SK-N-SH (cell line): Measurements from ENCODE around the gene FNDC10. TPM values are rescaled to one million over a fixed set of nuclear protein-coding genes. Genes with fewer than 3 reads are reported as not detected.

Experiments used
- CTCF ChIA-PET: fragments of 300-600, 350-600 bp; formaldehyde crosslinking; extraction: SDS; loops from one replicate; lab custom pipeline; 2021; lab: Yijun Ruan, JAX
- POLR2A ChIA-PET: fragments of 350-600 bp; sonication (Branson Sonifier 250); formaldehyde crosslinking; extraction: SDS; loops from one replicate; lab custom pipeline; 2020; ENCODE audit warnings: antibody characterized with exemption, inconsistent platforms; lab: Yijun Ruan, JAX
- DNase-seq: peaks from one replicate; pipeline ENCODE4 v3.0.0; 2012
- H2AFZ ChIP-seq: fragments of 200-600 bp; sonication (generic); 2 replicates; pipeline ENCODE4 v1.8.1; 2016; ENCODE audit warnings: antibody characterized with exemption, mild to moderate bottlenecking, low read depth
- H3F3A ChIP-seq: fragments of 200-600 bp; sonication (generic); replicated peaks from 2 replicates; pipeline ENCODE3; 2016; ENCODE audit warnings: antibody characterized with exemption, mild to moderate bottlenecking; ENCODE audit not compliant: insufficient read depth
- H3K27ac ChIP-seq, 2 experiments: fragments of 200-500 bp in 1 of 2; fragments of 200-600 bp in 1 of 2; sonication (Bioruptor generic) in 1 of 2; sonication (generic), shearing (Covaris generic) in 1 of 2; 2 replicates each; pipeline versions ENCODE4 v1.5.1 to v1.6.1; 2014 to 2016; ENCODE audit warnings: low read depth in 2 of 2, inconsistent platforms in 1 of 2, low read length in 1 of 2, mild to moderate bottlenecking in 1 of 2, mixed read lengths in 1 of 2
- H3K27me3 ChIP-seq: fragments of 200-600 bp; sonication (generic), shearing (Covaris generic); 2 replicates; pipeline ENCODE4 v1.6.1; 2016; ENCODE audit warnings: mixed run types; ENCODE audit not compliant: insufficient read depth
- H3K36me3 ChIP-seq, 2 experiments: fragments of 200-500 bp in 1 of 2; fragments of 200-600 bp in 1 of 2; sonication (Bioruptor generic) in 1 of 2; sonication (generic) in 1 of 2; replicated peaks in 1 of 2; 2 replicates each; pipeline versions ENCODE3 to v1.5.1; 2014 to 2016; ENCODE audit warnings: low read length in 1 of 2, mild to moderate bottlenecking in 1 of 2; ENCODE audit not compliant: insufficient read depth in 2 of 2, control insufficient read depth in 1 of 2
- H3K4me1 ChIP-seq, 2 experiments: fragments of 200-500 bp in 1 of 2; fragments of 200-600 bp in 1 of 2; sonication (Bioruptor generic) in 1 of 2; sonication (generic), shearing (Covaris generic) in 1 of 2; 2 replicates each; pipeline versions ENCODE4 v1.5.1 to v1.6.1; 2014 to 2016; ENCODE audit warnings: low read depth in 1 of 2, low read length in 1 of 2, mixed run types in 1 of 2; ENCODE audit not compliant: insufficient read depth in 2 of 2, control insufficient read depth in 1 of 2
- H3K4me2 ChIP-seq: fragments of 200-600 bp; sonication (generic), shearing (Covaris generic); 2 replicates; pipeline ENCODE4 v1.6.1; 2017; ENCODE audit warnings: mixed run types
- H3K4me3 ChIP-seq, 2 experiments: fragments of 200-500 bp in 1 of 2; fragments of 200-600 bp in 1 of 2; sonication (Bioruptor generic) in 1 of 2; sonication (generic), shearing (Covaris generic) in 1 of 2; 2 replicates each; pipeline versions ENCODE4 v1.5.1 to v1.8.1; 2014 to 2016; ENCODE audit warnings: low read depth in 2 of 2, inconsistent platforms in 1 of 2, low read length in 1 of 2, mild to moderate bottlenecking in 1 of 2, mixed read lengths in 1 of 2, moderate library complexity in 1 of 2
- H3K79me2 ChIP-seq: fragments of 200-600 bp; sonication (generic); 2 replicates; pipeline ENCODE4 v1.8.1; 2017; ENCODE audit warnings: mild to moderate bottlenecking; ENCODE audit not compliant: insufficient read depth
- H3K9ac ChIP-seq: fragments of 200-600 bp; sonication (generic); 2 replicates; pipeline ENCODE4 v1.6.1; 2017; ENCODE audit warnings: mixed run types
- H3K9me2 ChIP-seq: fragments of 200-600 bp; sonication (generic); 2 replicates; pipeline ENCODE4 v1.6.1; 2017; ENCODE audit warnings: mixed run types
- H3K9me3 ChIP-seq: fragments of 200-600 bp; sonication (generic); 2 replicates; pipeline ENCODE4 v1.6.1; 2017; ENCODE audit warnings: mixed run types, mild to moderate bottlenecking, moderate library complexity
- H4K20me1 ChIP-seq: fragments of 200-600 bp; sonication (generic); 2 replicates; pipeline ENCODE4 v1.6.1; 2017; ENCODE audit warnings: mild to moderate bottlenecking, mixed run types; ENCODE audit not compliant: insufficient read depth
- EP300 ChIP-seq, 2 experiments: IDR thresholded peaks; 2 replicates each; pipeline versions ENCODE4 v1.4.0 to v1.6.1; 2012; ENCODE audit warnings: borderline replicate concordance in 1 of 2, low read depth in 1 of 2, low read length in 1 of 2
- EZH2phosphoT487 ChIP-seq: fragments of 200-600 bp; sonication (generic); IDR thresholded peaks from 2 replicates; pipeline ENCODE4 v1.6.1; 2017; ENCODE audit warnings: low read depth, mixed run types, mild to moderate bottlenecking, antibody characterized with exemption, moderate library complexity, borderline replicate concordance
- FOSL2 ChIP-seq: IDR thresholded peaks from 2 replicates; pipeline ENCODE4 v1.4.0; 2012; ENCODE audit warnings: low read depth, mild to moderate bottlenecking, moderate library complexity, borderline replicate concordance
- GABPA ChIP-seq: IDR thresholded peaks from 2 replicates; pipeline ENCODE4 v1.4.0; 2012; ENCODE audit warnings: low read depth, mild to moderate bottlenecking
- GATA2 ChIP-seq: sonication (generic); formaldehyde crosslinking; IDR thresholded peaks from 2 replicates; pipeline ENCODE4 v1.5.0; 2020; ENCODE audit warnings: mild to moderate bottlenecking, missing genetic modification reagents
- IRF3 ChIP-seq: fragments of 150-350 bp; IDR thresholded peaks from 2 replicates; pipeline ENCODE4 v1.6.1; 2016; ENCODE audit warnings: mild to moderate bottlenecking, low read depth, low read length
- MAX ChIP-seq: IDR thresholded peaks from 2 replicates; pipeline ENCODE4 v1.4.0; 2012; ENCODE audit warnings: low read depth
- MXI1 ChIP-seq: IDR thresholded peaks from 2 replicates; pipeline ENCODE4 v1.6.1; 2012; ENCODE audit warnings: mild to moderate bottlenecking, low read depth, low read length, improper control_type of control experiment
- NFIC ChIP-seq: IDR thresholded peaks from 2 replicates; pipeline ENCODE4 v1.4.0; 2012; ENCODE audit warnings: borderline replicate concordance
- PBX3 ChIP-seq: IDR thresholded peaks from 2 replicates; pipeline ENCODE4; 2012
- POLR2AphosphoS5 ChIP-seq: IDR thresholded peaks from 2 replicates; pipeline ENCODE4 v1.6.1; 2012; ENCODE audit warnings: low read depth, low read length
- RAD21 ChIP-seq: IDR thresholded peaks from 2 replicates; pipeline ENCODE4 v1.6.1; 2012; ENCODE audit warnings: mild to moderate bottlenecking, low read length
- REST ChIP-seq: IDR thresholded peaks from 2 replicates; pipeline ENCODE4 v1.6.1; 2012; ENCODE audit warnings: mild to moderate bottlenecking, low read depth, low read length, moderate library complexity
- RXRA ChIP-seq: IDR thresholded peaks from 2 replicates; pipeline ENCODE4 v1.4.0; 2012; ENCODE audit warnings: low read depth, mild to moderate bottlenecking, borderline replicate concordance
- SMC3 ChIP-seq: IDR thresholded peaks from 2 replicates; pipeline ENCODE4 v1.6.1; 2012; ENCODE audit warnings: low read depth, low read length, improper control_type of control experiment
- TEAD4 ChIP-seq: IDR thresholded peaks from 2 replicates; pipeline ENCODE4 v1.4.0; 2012; ENCODE audit warnings: mild to moderate bottlenecking, borderline replicate concordance; ENCODE audit not compliant: insufficient read depth
- USF2 ChIP-seq: fragments of 150-350 bp; IDR thresholded peaks from 2 replicates; pipeline ENCODE4 v1.6.1; 2017; ENCODE audit warnings: antibody characterized with exemption, low read length, low read depth, borderline replicate concordance
- YY1 ChIP-seq: IDR thresholded peaks from 2 replicates; pipeline ENCODE4 v1.4.0; 2012; ENCODE audit warnings: low read depth, mild to moderate bottlenecking
- WGBS: methylation state at CpG from one replicate; pipeline ENCODE4 v1.1.6; 2017; ENCODE audit warnings: low lambda C conversion rate; 5-methylcytosine and 5-hydroxymethylcytosine counted together
- polyA plus RNA-seq, 3 experiments: library from polyadenylated mRNA; depleted of rRNA; stranded (reverse); fragments of >200 nt; gene quantifications; 2 replicates each; pipeline ENCODE4 v1.2.3, GENCODE V29; 2012

FNDC10 gene
- polyA plus RNA-seq, 1 of the 3 experiments (the other 2 are of a cell fraction): 6.7 TPM

- Histone ChIP-seq H3F3A (no peaks in the 10 kb centered on the region), H4K20me1 (no peaks in the 10 kb centered on the region; the same call in 1 of the 2 replicates), H3K79me2 (no peaks in the 10 kb centered on the region), H3K9ac (no peak overlapping the region), H3K4me2 (no peak overlapping the region), H3K9me3 (no peaks in the 10 kb centered on the region), H3K27ac (no peak overlapping the region), H3K9me2 (no peaks in the 10 kb centered on the region), H3K4me3 (no peak overlapping the region), H2AFZ (no peak overlapping the region), H3K4me1 (peaks cover 0 to 14% of the 10 kb centered on the region in 2 experiments; a peak in 1 of 4 replicates), H3K27me3 (no peaks in the 10 kb centered on the region), H3K36me3 (no peaks in the 10 kb centered on the region)
- WGBS: 53% methylated on average over 9 of the region's 10 CpGs
- POLR2A ChIA-PET: no interaction called here
- DNase-seq: peak; percentile 64
- no peak for TF ChIP-seq NFIC
- no peak for TF ChIP-seq FOSL2
- no peak for TF ChIP-seq PBX3
- no peak for TF ChIP-seq GABPA
- TF ChIP-seq USF2: no peak
- no peak for TF ChIP-seq EZH2phosphoT487
- no peak for TF ChIP-seq REST
- TF ChIP-seq MXI1: no peak
- no peak for TF ChIP-seq MAX
- no peak for TF ChIP-seq SMC3
- TF ChIP-seq EP300 (IDR thresholded peaks at IDR 0.05; ENCODE audit: borderline replicate concordance in 1 of 2, low read depth in 1 of 2, low read length in 1 of 2): no peak
- no peak for TF ChIP-seq IRF3
- TF ChIP-seq TEAD4: no peak
- no peak for TF ChIP-seq GATA2 (CRISPR knock-in tag)
- no peak for TF ChIP-seq RXRA
- no peak for TF ChIP-seq YY1
- no peak for TF ChIP-seq RAD21
- no peak for TF ChIP-seq POLR2AphosphoS5
- CTCF ChIA-PET: no interaction called here
Observed at GRCh38 chr1:1594602-1595260, 5.2 kb downstream of the FNDC10 start.
